HUES48 (cell line): Measurements from ENCODE around the gene HTT.
"Not testable (repeated sequence)": the region's sequence is repeated elsewhere in the genome, so short reads cannot be mapped to it uniquely, and the experiment has no call there.

Experiments used
- H3K27ac ChIP-seq: one replicate; pipeline ENCODE4 v1.7.0; 2013; ENCODE audit warnings: low read depth, low read length, inconsistent platforms
- H3K27me3 ChIP-seq: 2 replicates; pipeline ENCODE4 v1.6.1; 2013; ENCODE audit warnings: mild to moderate bottlenecking, low read length; ENCODE audit not compliant: control insufficient read depth, insufficient read depth
- H3K36me3 ChIP-seq: 2 replicates; pipeline ENCODE4 v1.6.1; 2013; ENCODE audit warnings: low read length; ENCODE audit not compliant: control insufficient read depth, insufficient read depth
- H3K4me1 ChIP-seq: 2 replicates; pipeline ENCODE4 v1.6.1; 2013; ENCODE audit warnings: mild to moderate bottlenecking, low read length; ENCODE audit not compliant: control insufficient read depth, insufficient read depth
- H3K4me3 ChIP-seq: 2 replicates; pipeline ENCODE4 v1.5.1; 2013; ENCODE audit warnings: mild to moderate bottlenecking, low read depth, low read length
- H3K9ac ChIP-seq: 2 replicates; pipeline ENCODE4 v1.6.1; 2013; ENCODE audit warnings: mild to moderate bottlenecking, low read depth, low read length, moderate library complexity
- H3K9me3 ChIP-seq: 2 replicates; pipeline ENCODE4 v1.6.1; 2013; ENCODE audit warnings: low read length; ENCODE audit not compliant: control insufficient read depth, insufficient read depth

HTT gene

DNA sequence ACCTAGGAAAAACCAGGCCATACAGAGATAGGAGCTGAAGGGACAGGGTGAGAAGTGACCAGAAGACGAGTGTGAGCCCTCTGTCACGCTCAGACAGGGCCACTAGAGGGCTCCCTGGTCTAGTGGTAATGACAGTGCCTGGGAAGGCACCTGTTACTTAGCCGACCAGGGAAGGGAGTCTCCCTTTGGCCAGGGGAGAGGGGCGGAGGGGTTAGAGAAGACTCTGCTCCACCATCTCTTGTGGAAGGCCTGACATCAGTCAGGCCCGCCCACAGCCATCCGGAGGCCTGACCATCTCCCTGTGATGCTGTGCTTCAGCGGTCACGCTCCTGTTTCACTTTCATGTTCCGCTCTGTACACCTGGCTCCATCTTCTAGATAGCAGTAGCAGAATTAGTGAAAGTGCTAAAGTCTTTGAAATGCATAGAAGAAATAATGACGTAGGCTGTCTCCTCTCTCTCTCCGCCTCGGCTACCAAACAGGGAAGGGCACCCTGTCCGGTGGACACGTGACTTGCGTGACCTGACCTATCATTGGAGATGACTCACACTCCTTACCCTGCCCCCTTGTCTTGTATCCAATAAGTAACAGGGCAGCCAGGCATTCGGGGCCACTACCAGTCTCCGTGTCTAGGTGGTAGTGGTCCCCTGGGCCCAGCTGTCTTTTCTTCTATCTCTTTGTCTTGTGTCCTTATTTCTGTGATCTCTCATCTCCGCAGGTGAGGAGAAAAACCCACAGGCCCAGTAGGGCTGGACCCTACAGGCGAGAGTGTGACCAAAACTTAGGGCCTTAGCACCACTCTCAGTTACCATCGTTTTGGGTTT lies 26.8 kb upstream of the HTT start:
- H3K36me3 ChIP-seq: no peaks in the 10 kb centered on the region
- 0 out of 2 replicates have a peak, but pooled peaks cover 3% of the 10 kb centered on the region for H3K4me1 ChIP-seq
- H3K9me3 ChIP-seq: no peaks in the 10 kb centered on the region
- no peak overlapping the region for H3K9ac ChIP-seq
- no peak overlapping the region for H3K27ac ChIP-seq
- no peaks in the 10 kb centered on the region for H3K27me3 ChIP-seq
- no peak overlapping the region for H3K4me3 ChIP-seq

DNA sequence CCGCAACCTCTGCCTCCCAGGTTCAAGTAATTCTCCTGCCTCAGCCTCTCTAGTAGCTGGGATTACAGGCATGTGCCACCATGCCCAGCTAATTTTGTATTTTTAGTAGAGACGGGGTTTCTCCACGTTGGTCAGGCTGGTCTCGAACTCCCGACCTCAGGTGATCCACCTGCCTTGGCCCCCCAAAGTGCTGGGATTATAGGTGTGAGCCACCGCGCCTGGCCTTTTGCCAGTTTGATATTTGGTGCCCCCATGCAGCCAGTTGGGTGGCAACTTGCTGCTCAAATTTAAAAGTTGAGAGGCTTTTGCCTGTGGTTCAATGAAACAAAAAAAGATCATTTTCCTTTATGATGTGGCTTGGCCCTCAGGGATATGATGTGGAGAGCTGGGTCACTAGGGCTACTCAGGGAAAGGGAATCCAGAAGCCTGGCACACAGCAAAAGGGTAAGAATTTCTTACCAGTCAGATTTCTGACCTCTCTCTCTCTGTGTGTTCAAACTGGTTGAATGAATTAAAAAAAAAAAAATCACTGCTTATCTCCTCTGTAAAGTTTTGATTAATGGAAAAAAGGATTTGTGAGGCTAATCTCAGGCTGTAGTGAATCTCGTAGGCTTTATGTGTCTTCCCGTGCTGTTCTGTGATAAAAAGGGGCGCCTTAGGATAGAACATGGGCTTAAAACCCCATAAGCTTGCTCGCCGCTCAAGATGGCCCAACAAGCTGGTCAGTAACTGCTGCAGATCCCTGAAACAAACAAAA lies 23.2 kb upstream of the HTT start:
- H3K27ac ChIP-seq, H3K36me3 ChIP-seq, H3K4me3 ChIP-seq, H3K27me3 ChIP-seq, H3K4me1 ChIP-seq, H3K9ac ChIP-seq: not testable (repeated sequence)
- H3K9me3 ChIP-seq: peaks cover 23% of the 10 kb centered on the region

GRCh38 chr4:3054169-3054759 lies 20.2 kb upstream of the HTT start:
- Histone ChIP-seq H3K9ac (no peak overlapping the region), H3K27ac (no peak overlapping the region), H3K4me1 (no peaks in the 10 kb centered on the region), H3K4me3 (no peak overlapping the region), H3K27me3 (no peaks in the 10 kb centered on the region), H3K9me3 (peaks cover 28% of the 10 kb centered on the region), H3K36me3 (no peaks in the 10 kb centered on the region)

DNA sequence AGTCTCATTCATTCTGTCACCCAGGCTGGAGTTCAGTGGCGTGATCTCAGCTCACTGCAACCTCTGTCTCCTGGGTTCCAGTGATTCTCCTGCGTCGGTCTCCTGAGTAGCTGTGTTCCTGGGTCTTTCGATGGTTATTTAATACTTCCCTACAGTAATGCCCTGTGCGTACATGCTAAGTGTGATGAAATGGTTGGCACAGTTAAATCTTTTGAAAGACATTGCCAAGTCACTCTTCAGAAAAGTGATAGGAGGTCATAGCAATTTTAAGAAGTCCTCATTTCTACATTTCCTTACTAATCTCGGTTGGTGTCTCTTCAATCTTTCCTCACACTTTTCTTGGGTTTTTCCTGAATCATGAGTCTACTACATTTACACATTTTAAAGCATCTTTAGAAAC lies 14.5 kb upstream of the HTT start:
- Histone ChIP-seq H3K4me3 (no peak overlapping the region), H3K27me3 (no peaks in the 10 kb centered on the region), H3K27ac (no peak overlapping the region), H3K9me3 (peaks cover 16% of the 10 kb centered on the region), H3K4me1 (no peaks in the 10 kb centered on the region), H3K9ac (no peak overlapping the region), H3K36me3 (no peaks in the 10 kb centered on the region)

DNA sequence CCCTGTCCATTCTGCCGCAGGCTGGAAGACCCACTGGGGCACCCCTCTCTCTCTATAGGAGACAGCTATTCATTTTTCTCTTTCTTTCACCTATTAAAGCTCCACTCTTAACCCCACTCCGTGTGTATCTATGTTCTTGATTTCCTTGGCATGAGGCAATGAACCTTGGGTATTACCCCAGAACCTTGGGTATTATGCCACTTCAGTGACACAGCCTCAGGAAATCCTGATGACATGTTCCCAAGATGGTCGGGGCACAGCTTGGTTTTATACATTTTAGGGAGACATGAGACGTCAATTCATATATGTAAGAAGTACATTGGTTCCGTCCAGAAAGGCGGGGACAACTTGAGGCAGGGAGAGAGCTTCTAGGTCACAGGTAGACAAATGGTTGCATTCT lies 13.5 kb upstream of the HTT start:
- no peaks in the 10 kb centered on the region for H3K27me3 ChIP-seq

DNA sequence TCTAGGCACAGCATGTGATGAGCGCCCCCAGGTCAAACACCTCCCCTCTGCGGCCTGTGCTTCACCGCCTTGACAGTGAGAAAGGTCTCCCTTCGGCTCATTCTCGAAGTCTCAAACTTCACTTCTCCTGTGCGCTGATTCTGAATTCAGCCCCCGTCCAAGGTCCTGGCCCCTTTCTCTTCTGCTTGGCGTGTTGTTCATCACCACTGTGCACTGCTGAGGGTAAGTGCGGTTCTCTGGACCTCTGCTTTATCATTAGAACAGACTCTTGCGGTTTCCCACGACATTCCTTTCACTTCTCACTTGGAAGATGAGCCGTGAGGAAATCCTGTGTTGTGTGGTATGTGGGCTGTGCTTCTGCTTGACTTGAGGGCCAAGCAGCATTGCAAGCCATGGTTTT lies 12.0 kb upstream of the HTT start:
- Histone ChIP-seq H3K9me3 (no peaks in the 10 kb centered on the region), H3K4me3 (no peak overlapping the region), H3K4me1 (no peaks in the 10 kb centered on the region), H3K36me3 (no peaks in the 10 kb centered on the region), H3K27me3 (no peaks in the 10 kb centered on the region), H3K27ac (no peak overlapping the region), H3K9ac (no peak overlapping the region)

More for the DNA sequence above, 13.5 kb upstream of the HTT start:
- Histone ChIP-seq H3K9me3 (peaks cover 8% of the 10 kb centered on the region; the same call in 1 of the 2 replicates), H3K4me3 (no peak overlapping the region), H3K4me1 (no peaks in the 10 kb centered on the region), H3K27ac (no peak overlapping the region), H3K9ac (no peak overlapping the region), H3K36me3 (no peaks in the 10 kb centered on the region)

GRCh38 chr4:3065551-3065950 lies 8.9 kb upstream of the HTT start:
- no peak overlapping the region for H3K9ac ChIP-seq
- no peaks in the 10 kb centered on the region for H3K27me3 ChIP-seq
- no peak overlapping the region for H3K27ac ChIP-seq
- no peaks in the 10 kb centered on the region for H3K4me1 ChIP-seq
- no peaks in the 10 kb centered on the region for H3K9me3 ChIP-seq
- no peaks in the 10 kb centered on the region for H3K36me3 ChIP-seq
- no peak overlapping the region for H3K4me3 ChIP-seq

- Histone ChIP-seq H3K36me3 (no peaks in the 10 kb centered on the region), H3K4me3 (no peak overlapping the region), H3K9me3 (no peaks in the 10 kb centered on the region), H3K27me3 (no peaks in the 10 kb centered on the region), H3K9ac (no peak overlapping the region), H3K27ac (no peak overlapping the region), H3K4me1 (no peaks in the 10 kb centered on the region)
Observed at GRCh38 chr4:3066836-3067400, 7.6 kb upstream of the HTT start.

GRCh38 chr4:3067473-3068001 lies 6.9 kb upstream of the HTT start:
- H3K27ac ChIP-seq: no peak overlapping the region
- H3K27me3 ChIP-seq: no peaks in the 10 kb centered on the region
- no peaks in the 10 kb centered on the region for H3K36me3 ChIP-seq
- no peak overlapping the region for H3K4me3 ChIP-seq
- no peaks in the 10 kb centered on the region for H3K4me1 ChIP-seq
- H3K9ac ChIP-seq: no peak overlapping the region
- no peaks in the 10 kb centered on the region for H3K9me3 ChIP-seq

- H3K36me3 ChIP-seq: no peaks in the 10 kb centered on the region
- no peaks in the 10 kb centered on the region for H3K9me3 ChIP-seq
- no peaks in the 10 kb centered on the region for H3K27me3 ChIP-seq
- H3K27ac ChIP-seq: no peak overlapping the region
- no peak overlapping the region for H3K4me3 ChIP-seq
- no peaks in the 10 kb centered on the region for H3K4me1 ChIP-seq
- no peak overlapping the region for H3K9ac ChIP-seq
Observed at GRCh38 chr4:3069661-3070199, 4.8 kb upstream of the HTT start.
